AG04449 (cell line): ENCODE results near the gene CACNA1C.

Experiments used
- CTCF ChIA-PET: fragments of 350-600 bp; formaldehyde crosslinking; extraction: SDS; loops from one replicate; lab custom pipeline; 2021; ENCODE audit warnings: antibody characterized with exemption; lab: Yijun Ruan, JAX
- POLR2A ChIA-PET: fragments of 400-600, 350-600 bp; formaldehyde crosslinking; extraction: SDS; loops from one replicate; lab custom pipeline; 2020; ENCODE audit warnings: antibody characterized with exemption, inconsistent platforms; lab: Yijun Ruan, JAX
- DNase-seq: peaks from one replicate; pipeline ENCODE4 v3.0.0-alpha.2; 2010; ENCODE audit warnings: low read depth, low spot score
- H3K4me3 ChIP-seq: 2 replicates; pipeline ENCODE4 v1.5.1; 2011; ENCODE audit warnings: low read depth, mild to moderate bottlenecking, control low read depth, low read length
- TF ChIP-seq, protein P1 (sequence below): IDR thresholded peaks from one replicate; pipeline ENCODE4 v1.5.1; 2011; ENCODE audit warnings: mild to moderate bottlenecking, moderate library complexity, low read length, control low read depth, inconsistent platforms; ENCODE audit not compliant: insufficient read depth; ENCODE audit errors: missing control alignments

The CACNA1C gene

DNA sequence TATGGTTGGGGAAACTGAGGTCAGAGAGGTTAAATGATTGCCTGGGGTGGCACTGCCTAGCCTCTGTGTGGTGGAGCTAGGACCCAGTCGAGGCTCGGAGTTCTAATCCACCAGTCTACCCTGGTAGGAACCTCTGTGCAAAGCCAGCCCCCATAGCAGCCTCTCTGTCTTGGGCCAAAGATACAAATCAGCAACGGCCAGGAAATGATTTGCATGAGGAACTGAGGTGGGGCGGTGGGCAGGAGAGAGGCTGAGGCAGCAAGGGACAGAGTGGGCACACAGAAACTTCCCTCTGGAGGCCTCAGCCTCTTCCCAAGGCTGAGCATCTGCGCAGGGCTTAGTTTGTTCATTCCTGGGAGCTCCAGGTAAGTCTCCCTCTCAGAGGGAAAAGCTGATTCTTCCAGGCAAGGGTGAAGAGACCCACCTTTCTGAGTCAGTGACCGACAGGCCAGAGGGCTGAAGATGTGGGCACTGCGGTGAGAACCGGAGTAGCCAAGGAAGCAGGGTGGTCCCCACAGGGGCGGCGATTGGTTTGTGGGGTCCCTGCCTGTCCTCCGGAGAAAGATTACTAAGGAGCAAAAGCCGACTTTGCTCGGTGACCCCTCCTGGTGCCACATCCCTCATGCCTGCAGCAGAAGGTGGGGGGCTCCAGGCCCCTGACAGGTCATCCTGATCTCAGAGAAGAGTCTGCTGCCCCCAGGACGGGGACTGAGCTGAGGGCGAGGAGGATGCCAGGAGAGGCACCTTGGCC, 134.6 kb downstream of the CACNA1C start:
- H3K4me3 ChIP-seq: no peak overlapping the region
- no peak for DNase-seq
- TF ChIP-seq, protein P1, sequence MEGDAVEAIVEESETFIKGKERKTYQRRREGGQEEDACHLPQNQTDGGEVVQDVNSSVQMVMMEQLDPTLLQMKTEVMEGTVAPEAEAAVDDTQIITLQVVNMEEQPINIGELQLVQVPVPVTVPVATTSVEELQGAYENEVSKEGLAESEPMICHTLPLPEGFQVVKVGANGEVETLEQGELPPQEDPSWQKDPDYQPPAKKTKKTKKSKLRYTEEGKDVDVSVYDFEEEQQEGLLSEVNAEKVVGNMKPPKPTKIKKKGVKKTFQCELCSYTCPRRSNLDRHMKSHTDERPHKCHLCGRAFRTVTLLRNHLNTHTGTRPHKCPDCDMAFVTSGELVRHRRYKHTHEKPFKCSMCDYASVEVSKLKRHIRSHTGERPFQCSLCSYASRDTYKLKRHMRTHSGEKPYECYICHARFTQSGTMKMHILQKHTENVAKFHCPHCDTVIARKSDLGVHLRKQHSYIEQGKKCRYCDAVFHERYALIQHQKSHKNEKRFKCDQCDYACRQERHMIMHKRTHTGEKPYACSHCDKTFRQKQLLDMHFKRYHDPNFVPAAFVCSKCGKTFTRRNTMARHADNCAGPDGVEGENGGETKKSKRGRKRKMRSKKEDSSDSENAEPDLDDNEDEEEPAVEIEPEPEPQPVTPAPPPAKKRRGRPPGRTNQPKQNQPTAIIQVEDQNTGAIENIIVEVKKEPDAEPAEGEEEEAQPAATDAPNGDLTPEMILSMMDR: no peak
- POLR2A ChIA-PET: no interaction called here
- CTCF ChIA-PET: interaction anchor here (1.1 to 1.5 kb wide), 2 partner anchors 10 to 15 kb away, joined by 4 read pairs; no protein-coding TSS in a partner anchor

DNA sequence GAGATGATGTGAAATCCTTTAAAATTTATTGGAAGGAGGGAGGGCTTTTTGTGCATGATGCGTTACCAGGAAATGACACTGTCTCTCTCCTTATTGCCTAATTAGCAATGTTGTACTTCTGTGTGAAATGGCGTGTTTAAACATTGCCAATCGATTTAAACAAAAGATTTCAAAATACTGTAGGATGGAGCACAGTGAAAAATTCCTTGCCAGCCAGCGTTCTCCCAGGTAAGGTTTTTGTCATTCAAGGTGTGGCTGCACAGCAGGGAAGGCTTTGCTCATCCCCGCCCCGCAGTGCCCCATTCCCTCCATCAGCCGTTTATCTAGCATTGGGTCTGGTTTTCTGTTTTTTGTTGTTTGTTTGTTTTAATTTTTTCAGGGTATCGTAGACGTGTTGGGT, 137.3 kb downstream of the CACNA1C start:
- TF ChIP-seq, protein P1: no peak
- CTCF ChIA-PET: no interaction called here
- POLR2A ChIA-PET: no interaction called here
- DNase-seq: no peak
- no peak overlapping the region for H3K4me3 ChIP-seq

DNA sequence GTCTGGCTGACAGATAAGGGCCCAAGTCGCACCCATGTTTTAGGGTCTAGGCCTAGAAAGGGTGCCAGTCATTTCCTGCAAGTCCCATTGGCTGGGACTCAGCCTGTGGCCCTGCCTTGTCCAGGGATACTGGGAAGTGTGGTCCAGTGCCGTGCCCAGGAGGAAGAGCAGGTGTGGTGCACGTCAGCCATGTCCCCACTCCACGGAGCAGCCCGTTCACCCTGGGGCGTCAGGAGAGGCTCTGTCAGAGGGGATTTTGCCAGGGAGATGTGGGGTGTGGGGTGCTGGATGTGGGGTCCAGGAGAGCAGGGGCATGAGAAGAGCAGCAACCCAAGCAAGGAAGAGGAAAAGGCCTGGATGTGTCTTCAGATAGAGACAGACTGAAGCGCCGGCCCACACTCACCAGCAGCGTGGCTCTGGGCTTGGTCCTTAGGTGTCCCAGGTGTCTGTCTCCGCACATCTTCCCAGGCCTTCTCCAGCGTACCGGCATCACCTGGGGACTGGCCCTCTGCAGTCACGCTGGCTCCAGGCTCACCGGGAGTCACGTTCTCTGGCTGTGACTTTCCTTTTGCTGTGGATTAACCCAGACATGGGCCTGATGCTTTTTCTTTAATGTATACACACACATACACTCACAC, 138.2 kb downstream of the CACNA1C start:
- POLR2A ChIA-PET: no interaction called here
- no peak for DNase-seq
- CTCF ChIA-PET: no interaction called here
- H3K4me3 ChIP-seq: no peak overlapping the region
- TF ChIP-seq, protein P1: no peak

DNA sequence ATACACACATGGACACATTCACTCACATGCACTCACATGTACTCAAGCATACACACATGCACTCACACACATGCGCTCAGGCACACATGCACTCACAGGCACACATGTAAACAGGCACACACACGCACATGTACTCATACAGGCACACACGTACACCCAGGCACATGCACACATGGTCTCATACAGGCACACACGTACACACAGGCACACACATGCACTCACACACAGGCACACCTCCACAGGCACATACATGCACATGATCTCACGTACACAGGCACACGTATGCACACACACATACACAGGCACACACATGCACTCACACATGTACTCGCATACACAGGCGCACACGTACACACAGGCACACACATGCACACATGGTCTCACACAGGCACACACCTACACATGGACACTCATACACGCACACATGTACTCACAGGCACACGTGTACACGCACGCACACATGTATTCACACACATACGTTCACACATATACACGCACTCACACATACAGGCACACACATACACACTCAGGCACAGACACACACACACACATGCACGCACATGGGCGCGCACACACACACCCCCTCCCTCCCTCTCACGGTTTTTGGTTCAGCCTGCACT, 138.9 kb downstream of the CACNA1C start:
- CTCF ChIA-PET: interaction anchor here (0.6 kb wide), 1 partner anchor 43 kb away, joined by 3 read pairs; no protein-coding TSS in a partner anchor
- no peak for DNase-seq
- no peak overlapping the region for H3K4me3 ChIP-seq
- TF ChIP-seq, protein P1: no peak
- POLR2A ChIA-PET: no interaction called here

DNA sequence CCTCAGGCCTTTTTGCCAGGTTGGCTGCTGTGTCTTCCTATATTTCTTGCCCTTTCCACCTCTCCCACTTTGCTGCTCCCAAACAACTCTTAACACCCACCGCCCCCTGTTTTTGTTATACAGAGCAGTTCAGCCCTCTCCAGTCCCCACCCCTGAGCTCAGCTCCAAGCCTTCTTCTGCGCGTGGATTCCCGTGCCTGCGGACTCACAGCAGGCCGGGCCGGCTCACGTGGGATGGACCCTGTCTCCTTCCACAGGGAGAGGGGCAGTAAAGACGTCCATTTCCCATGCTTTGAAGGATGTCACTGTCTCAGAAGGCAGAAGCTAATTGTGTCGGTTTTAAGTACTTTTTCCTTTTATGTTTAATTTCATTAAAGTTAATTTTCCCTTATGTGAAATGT, 139.4 kb downstream of the CACNA1C start:
- POLR2A ChIA-PET: no interaction called here
- CTCF ChIA-PET: interaction anchor here (0.6 kb wide), 1 partner anchor 42 kb away, joined by 3 read pairs; no protein-coding TSS in a partner anchor
- H3K4me3 ChIP-seq: no peak overlapping the region
- TF ChIP-seq, protein P1: no peak
- no peak for DNase-seq

DNA sequence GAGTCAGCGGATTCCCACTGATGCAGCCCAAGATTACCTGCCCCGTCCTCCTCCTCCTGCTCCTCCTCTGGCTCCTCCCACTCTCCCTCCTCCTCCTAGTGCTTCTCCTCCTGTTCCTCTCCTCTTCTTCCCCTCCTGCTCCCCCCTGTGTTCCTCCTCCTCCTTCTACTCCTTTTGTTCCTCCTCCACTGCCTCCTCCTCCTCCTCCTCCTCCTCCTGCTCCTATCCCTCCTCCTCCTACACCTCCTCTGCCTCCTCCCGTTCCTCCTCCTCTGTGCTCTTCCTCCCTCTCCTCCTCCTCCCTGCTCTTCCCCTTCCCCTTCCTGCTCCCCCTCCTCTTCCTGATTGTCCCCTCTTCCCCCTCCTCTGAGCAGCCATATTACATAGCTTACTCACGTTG, 141.3 kb downstream of the CACNA1C start:
- ChIA-PET CTCF (interaction anchor here (1.0 to 2.5 kb wide), 2 partner anchors 11 to 26 kb away, joined by 3 to 13 read pairs; no protein-coding TSS in a partner anchor), POLR2A (no interaction called here)
- H3K4me3 ChIP-seq: no peak overlapping the region
- TF ChIP-seq, protein P1: no peak
- no peak for DNase-seq
